ENCODE results near the gene LRBA.

Gene LRBA

DNA sequence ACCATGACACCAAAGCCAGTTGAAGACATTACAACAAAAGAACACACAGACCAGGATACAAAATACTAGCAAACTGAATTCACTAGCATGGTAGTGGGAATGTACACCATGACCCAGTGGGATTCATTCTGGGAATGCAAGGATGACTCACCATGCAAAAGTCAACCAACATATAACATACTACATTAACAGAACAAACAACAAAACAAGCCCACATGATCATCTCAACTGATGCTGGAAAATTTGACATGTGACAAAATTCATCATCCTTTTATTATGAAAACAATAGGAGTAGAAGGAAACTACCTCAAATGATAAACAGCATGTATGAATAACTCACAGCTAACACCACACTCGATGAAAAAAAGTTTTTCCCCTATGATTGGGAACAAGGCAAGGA is 746.6 kb downstream of the LRBA start:
- Mint-ChIP-seq H3K4me3 (no peak overlapping the region), H3K4me1 (ENCODE audit: low read depth) (no peaks in the 10 kb centered on the region), H3K27ac (no peak overlapping the region), H3K9me3 (no peaks in the 10 kb centered on the region), H3K27me3 (ENCODE audit: low read depth) (no peaks in the 10 kb centered on the region), H3K36me3 (ENCODE audit: low read depth) (peaks cover 7% of the 10 kb centered on the region)

DNA sequence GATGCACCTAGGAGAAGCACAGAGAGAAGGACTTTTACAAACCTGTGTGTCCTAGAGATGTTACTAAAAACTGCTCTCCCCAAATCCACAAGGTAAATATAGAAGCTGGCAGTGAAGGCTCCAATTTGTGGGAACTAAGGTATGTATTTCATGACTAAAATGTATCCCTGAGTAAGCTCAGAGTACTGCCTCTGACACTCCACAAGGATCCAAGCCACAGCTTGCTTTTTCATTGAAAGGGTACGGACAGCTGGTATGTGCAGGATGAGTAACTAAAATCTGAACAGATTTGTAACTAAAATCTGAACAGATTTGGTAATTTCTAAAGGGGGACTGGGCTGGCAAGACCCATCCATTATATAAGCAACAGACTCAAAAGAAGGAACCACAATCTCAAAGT is 749.3 kb downstream of the LRBA start:
- no peaks in the 10 kb centered on the region for H3K4me1 Mint-ChIP-seq (ENCODE audit: low read depth)
- H3K4me3 Mint-ChIP-seq, result no peak overlapping the region
- H3K27ac Mint-ChIP-seq, result no peak overlapping the region
- no peaks in the 10 kb centered on the region for H3K9me3 Mint-ChIP-seq
- H3K36me3 Mint-ChIP-seq (ENCODE audit: low read depth), result peaks cover 3% of the 10 kb centered on the region
- H3K27me3 Mint-ChIP-seq (ENCODE audit: low read depth), result no peaks in the 10 kb centered on the region

DNA sequence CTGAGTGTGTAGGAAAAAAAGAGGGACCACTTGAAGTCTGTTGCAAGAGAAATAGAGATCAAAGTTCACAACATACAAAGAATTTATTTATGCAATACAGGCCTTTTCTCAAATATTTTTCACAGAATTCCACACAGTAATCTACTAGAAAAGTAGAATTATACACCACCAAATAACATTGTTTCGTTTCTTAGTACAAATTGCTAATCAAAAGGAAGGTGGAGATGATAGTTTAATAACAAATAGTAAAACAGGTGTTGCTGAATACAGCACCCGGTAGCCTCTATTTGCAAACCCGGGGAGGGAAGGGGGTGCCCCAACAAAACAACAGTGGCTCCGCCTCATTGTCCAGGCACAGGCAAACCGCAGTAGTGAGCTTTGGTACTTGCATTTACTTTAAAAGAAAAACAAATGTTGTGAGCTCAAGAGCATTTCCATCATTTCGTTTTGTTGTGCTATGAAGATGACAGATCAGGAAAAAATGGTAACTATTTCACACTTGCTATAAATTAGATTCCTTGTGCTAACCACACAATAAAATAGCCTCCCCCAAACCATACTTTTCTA is 750.4 kb downstream of the LRBA start:
- H3K27me3 Mint-ChIP-seq (ENCODE audit: low read depth), result no peaks in the 10 kb centered on the region
- no peaks in the 10 kb centered on the region for H3K9me3 Mint-ChIP-seq
- no peak overlapping the region for H3K27ac Mint-ChIP-seq
- H3K4me1 Mint-ChIP-seq (ENCODE audit: low read depth), result no peaks in the 10 kb centered on the region
- H3K4me3 Mint-ChIP-seq, result no peak overlapping the region
- H3K36me3 Mint-ChIP-seq (ENCODE audit: low read depth), result no peaks in the 10 kb centered on the region

DNA sequence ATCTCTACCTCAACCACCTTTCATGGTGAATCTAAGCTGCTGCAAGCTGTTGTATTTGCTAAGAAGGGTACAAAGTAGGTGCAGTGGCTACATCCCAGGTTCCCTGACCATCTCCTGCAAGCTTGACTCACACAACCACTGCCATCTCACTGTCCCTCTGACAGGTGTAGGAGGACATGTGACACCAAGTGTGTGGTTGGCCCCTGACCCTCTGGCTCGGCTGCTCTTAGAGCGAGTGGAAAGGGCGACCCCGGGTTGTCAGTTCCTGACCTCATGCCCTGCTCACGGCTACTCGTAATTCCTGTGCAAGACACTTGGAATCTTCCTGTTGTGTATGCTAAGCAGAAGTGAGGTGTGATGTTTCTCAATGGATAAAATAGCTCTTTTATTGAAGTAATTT is 752.5 kb downstream of the LRBA start:
- H3K27ac Mint-ChIP-seq, result no peak overlapping the region
- no peaks in the 10 kb centered on the region for H3K4me1 Mint-ChIP-seq (ENCODE audit: low read depth)
- H3K36me3 Mint-ChIP-seq (ENCODE audit: low read depth), result no peaks in the 10 kb centered on the region
- H3K27me3 Mint-ChIP-seq (ENCODE audit: low read depth), result no peaks in the 10 kb centered on the region
- H3K9me3 Mint-ChIP-seq, result no peaks in the 10 kb centered on the region
- no peak overlapping the region for H3K4me3 Mint-ChIP-seq

DNA sequence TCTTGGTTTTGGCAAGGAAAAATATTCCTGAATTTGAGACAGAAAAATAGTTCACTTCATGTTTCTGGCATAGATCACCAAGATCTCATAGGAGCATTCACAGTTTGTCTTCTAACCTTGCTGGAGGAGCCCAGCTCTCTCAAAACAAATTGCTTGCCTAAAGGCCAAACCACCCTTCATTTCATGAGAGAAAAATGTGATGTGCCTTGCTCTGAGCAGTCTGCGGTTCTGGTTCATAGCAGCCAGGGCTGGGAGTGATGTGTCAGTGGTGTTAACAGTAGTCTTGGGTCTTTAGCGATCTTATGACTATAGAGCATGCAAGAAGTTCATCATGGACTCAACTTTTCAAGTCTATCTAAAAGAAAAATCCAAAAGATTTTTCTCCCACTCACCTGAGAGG is 753.5 kb downstream of the LRBA start:
- H3K36me3 Mint-ChIP-seq (ENCODE audit: low read depth), result no peaks in the 10 kb centered on the region
- no peaks in the 10 kb centered on the region for H3K27me3 Mint-ChIP-seq (ENCODE audit: low read depth)
- no peaks in the 10 kb centered on the region for H3K9me3 Mint-ChIP-seq
- no peaks in the 10 kb centered on the region for H3K4me1 Mint-ChIP-seq (ENCODE audit: low read depth)
- no peak overlapping the region for H3K4me3 Mint-ChIP-seq
- H3K27ac Mint-ChIP-seq, result no peak overlapping the region

DNA sequence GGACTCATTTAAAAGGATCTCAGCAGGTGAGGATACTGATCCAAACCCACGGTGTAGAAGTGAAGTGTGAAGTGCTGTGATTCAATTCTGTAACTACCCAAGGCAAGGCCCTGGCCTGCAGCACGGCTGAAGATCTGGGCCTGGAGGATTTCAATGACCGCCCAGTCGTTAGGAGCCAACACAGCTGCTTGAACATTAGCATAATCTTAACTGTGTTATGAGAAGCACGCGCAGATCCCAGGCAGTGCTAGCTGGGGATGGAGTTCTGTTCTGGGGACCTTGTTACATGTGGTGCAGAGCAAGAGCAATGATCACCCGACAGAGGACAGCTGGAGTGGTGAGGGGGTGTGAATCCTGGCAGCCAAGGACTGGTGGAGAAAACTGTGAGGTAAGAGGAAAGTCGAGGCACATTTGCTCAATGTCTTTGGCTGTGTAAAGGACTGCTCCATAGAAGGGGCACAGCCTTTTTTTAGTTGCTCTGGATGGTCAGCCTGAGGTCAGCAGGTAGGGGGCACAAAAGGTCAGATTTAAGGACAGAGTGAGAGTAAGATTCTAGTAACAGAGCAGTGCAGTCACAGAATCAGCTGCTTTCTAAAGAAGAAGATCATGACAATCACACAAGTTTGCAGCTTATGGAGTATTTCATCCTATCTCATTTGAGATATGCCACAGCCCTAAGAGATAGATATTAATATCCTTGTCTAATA is 755.1 kb downstream of the LRBA start:
- H3K4me3 Mint-ChIP-seq, result no peak overlapping the region
- no peaks in the 10 kb centered on the region for H3K9me3 Mint-ChIP-seq
- H3K27ac Mint-ChIP-seq, result peak overlapping the region; percentile 11
- no peaks in the 10 kb centered on the region for H3K4me1 Mint-ChIP-seq (ENCODE audit: low read depth)
- H3K36me3 Mint-ChIP-seq (ENCODE audit: low read depth), result no peaks in the 10 kb centered on the region
- no peaks in the 10 kb centered on the region for H3K27me3 Mint-ChIP-seq (ENCODE audit: low read depth)

DNA sequence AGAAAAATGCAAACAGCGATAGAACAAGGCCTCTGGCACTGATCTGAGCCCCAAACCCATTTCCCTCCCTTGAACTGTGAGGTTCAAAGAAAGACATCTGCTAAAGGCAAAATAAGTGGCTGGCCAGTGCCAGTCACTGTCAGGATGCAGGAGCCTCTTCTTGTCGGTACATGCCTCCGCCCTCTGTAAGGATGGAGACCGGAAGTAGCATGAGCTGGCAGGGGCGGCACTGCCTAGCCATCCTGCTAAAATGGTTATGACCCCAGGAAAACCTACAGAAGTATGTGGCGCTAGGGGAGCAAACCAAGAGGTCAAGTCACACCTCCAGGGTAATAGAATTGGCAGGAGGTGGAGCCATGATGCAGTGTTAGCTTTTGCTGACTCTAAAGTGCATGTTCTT is 756.5 kb downstream of the LRBA start:
- no peak overlapping the region for H3K4me3 Mint-ChIP-seq
- no peaks in the 10 kb centered on the region for H3K36me3 Mint-ChIP-seq (ENCODE audit: low read depth)
- H3K9me3 Mint-ChIP-seq, result no peaks in the 10 kb centered on the region
- no peak overlapping the region for H3K27ac Mint-ChIP-seq
- H3K4me1 Mint-ChIP-seq (ENCODE audit: low read depth), result no peaks in the 10 kb centered on the region
- no peaks in the 10 kb centered on the region for H3K27me3 Mint-ChIP-seq (ENCODE audit: low read depth)

DNA sequence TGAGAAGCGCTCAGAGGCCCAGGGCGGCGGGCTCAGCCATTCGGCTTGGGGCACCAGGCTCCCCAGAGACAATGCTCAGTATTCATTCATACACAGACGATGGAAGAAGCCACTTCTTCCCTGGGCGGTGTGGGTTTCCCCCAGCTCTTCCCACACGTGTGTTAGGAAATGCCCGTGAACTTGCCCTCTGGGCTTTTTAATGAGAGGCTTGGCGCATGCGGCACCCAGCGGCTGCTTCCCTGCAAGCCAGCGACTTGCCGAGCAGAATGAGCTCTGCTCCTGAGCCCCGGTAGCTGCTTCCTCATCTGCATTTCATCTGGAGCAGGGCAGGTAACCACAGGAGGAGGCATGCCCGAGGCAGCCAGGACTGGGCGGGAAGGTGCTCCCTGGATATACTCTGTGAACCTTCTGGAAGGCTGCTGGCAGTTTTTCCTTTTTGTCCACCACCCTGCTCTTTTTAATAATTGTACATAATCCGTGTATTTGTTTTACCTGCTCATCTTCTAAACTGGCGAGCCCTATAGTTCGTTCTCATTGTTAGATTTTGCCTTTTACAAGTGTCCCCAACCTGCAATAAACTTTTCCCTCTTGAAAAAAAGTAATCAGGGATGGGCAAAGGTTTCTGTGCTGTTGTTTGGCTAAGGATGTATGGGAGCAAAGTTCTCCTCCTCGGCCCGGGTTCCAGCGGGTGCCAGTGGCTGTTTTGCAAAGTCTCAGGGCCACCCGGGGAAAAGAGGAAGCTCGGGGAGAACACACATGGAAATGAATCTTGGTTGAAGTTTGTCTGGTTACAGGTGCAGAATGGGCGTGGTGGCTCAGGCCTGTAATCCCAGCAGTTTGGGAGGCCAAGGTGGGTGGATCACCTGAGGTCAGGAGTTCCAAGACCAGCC is 758.0 kb downstream of the LRBA start:
- H3K4me3 Mint-ChIP-seq, result no peak overlapping the region
- H3K4me1 Mint-ChIP-seq (ENCODE audit: low read depth), result no peaks in the 10 kb centered on the region
- H3K27me3 Mint-ChIP-seq (ENCODE audit: low read depth), result no peaks in the 10 kb centered on the region
- no peak overlapping the region for H3K27ac Mint-ChIP-seq
- H3K9me3 Mint-ChIP-seq, result no peaks in the 10 kb centered on the region
- no peaks in the 10 kb centered on the region for H3K36me3 Mint-ChIP-seq (ENCODE audit: low read depth)

DNA sequence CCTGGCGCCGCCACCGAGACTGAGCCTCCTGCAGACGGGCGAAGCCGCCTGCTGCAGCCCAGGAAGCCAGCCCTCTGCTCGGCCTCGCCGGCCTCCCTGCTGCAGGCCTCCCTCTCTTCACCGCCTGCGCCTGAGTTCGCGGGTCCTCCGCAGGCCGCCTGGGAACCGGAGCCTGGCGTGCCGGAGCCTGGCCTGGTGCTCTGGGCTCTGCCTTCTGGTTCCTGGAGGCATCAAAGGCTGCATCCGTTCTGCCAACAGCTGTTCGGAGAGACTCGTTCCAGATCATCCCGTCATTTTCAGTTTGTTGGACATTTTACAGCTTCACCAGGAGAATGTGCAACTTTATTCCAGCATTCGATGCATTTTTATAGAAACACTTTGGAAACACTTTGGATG is 758.9 kb downstream of the LRBA start:
- Mint-ChIP-seq H3K27ac (no peak overlapping the region), H3K9me3 (no peaks in the 10 kb centered on the region), H3K36me3 (ENCODE audit: low read depth) (no peaks in the 10 kb centered on the region), H3K4me3 (no peak overlapping the region), H3K4me1 (ENCODE audit: low read depth) (no peaks in the 10 kb centered on the region), H3K27me3 (ENCODE audit: low read depth) (no peaks in the 10 kb centered on the region)

DNA sequence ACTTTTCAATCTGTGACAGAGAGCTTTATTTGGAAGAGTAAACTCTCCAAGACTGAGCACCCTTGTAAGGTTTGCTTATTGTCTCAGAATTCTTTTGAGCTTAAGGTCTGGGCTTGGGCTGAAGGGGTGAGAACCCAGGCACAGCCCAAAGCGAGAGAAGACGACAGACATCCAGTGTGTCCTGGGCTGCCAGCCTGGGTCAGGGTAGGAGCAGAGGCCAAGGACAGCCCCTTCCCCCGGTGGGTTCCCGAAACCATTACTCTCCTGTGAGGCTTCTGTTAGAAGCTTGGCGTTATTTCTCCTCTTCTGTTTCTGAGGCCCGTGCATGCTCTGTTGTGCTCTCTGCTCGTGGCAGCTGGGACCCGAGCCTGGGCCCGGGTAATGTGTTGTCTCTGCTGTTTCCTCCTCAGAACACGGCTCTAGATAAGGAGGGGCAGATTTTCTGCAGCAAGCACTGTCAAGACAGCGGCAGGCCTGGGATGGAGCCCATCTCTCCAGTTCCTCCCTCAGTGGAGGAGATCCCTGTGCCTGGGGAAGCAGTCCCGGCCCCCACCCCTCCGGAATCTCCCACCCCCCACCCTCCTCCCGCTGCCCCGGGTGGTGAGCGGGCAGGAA is 759.4 kb downstream of the LRBA start:
- Mint-ChIP-seq H3K9me3 (no peaks in the 10 kb centered on the region), H3K27ac (no peak overlapping the region), H3K4me3 (no peak overlapping the region)

DNA sequence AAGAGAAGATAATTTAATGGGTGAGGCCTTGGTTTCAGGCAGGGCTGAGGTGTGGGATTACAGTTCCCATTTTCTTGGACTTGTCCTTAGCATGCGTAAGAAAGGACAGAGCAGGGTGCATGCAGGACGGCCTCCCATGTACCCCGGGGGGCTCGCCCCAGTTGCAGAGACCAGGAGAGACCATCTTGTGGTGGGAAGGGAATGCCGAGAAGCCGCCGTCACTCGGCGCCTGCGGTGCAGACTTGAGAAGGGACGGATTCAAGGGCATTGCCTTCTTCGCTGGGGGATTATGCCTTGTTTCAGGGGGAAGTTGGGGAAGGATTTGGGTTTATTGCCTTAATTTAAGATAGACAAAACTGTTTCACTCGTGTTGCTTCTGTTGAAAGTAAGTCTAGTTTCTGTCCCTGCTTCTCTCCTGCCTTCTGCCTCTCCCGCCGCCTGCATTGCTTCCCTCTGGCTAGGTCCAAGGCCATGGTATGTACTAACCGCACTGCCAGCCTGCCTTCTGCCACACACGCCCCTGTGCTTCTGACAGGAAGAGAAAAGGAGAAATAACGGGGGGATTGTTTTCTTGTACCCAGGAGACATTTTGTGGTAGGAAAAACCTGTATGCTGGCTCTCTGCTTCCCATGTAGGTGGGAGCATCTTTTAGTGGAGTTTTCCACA is 761.0 kb downstream of the LRBA start:
- Mint-ChIP-seq H3K9me3 (no peaks in the 10 kb centered on the region), H3K4me3 (no peak overlapping the region)

More for the DNA sequence above, 759.4 kb downstream of the LRBA start:
- no peaks in the 10 kb centered on the region for H3K27me3 Mint-ChIP-seq (ENCODE audit: low read depth)
- H3K4me1 Mint-ChIP-seq (ENCODE audit: low read depth), result no peaks in the 10 kb centered on the region
- H3K36me3 Mint-ChIP-seq (ENCODE audit: low read depth), result no peaks in the 10 kb centered on the region

DNA sequence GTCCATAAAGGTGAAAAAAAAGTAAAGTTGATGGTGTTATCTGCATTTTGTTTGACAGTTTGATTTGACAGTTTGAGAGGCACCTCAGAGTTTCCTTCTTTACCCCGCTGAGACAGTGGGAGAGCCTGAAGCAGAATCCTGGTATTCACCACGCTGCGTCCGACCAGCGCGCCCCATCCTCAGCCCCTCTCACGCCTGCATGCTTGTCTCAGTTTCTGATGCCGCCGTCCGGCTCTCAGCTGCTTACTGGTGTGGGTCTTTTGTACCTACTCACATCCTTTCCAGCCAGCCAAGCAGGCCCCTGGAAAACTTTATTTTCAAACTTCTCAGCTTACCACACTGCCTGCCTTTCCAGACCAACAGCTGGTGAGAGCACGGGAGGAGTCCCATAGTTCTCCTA is 761.7 kb downstream of the LRBA start:
- Mint-ChIP-seq H3K9me3 (no peaks in the 10 kb centered on the region), H3K27me3 (ENCODE audit: low read depth) (no peaks in the 10 kb centered on the region), H3K4me1 (ENCODE audit: low read depth) (no peaks in the 10 kb centered on the region), H3K4me3 (no peak overlapping the region), H3K27ac (no peak overlapping the region), H3K36me3 (ENCODE audit: low read depth) (no peaks in the 10 kb centered on the region)

More for the DNA sequence above, 761.0 kb downstream of the LRBA start:
- no peaks in the 10 kb centered on the region for H3K27me3 Mint-ChIP-seq (ENCODE audit: low read depth)
- no peaks in the 10 kb centered on the region for H3K36me3 Mint-ChIP-seq (ENCODE audit: low read depth)
- H3K4me1 Mint-ChIP-seq (ENCODE audit: low read depth), result no peaks in the 10 kb centered on the region
- no peak overlapping the region for H3K27ac Mint-ChIP-seq

DNA sequence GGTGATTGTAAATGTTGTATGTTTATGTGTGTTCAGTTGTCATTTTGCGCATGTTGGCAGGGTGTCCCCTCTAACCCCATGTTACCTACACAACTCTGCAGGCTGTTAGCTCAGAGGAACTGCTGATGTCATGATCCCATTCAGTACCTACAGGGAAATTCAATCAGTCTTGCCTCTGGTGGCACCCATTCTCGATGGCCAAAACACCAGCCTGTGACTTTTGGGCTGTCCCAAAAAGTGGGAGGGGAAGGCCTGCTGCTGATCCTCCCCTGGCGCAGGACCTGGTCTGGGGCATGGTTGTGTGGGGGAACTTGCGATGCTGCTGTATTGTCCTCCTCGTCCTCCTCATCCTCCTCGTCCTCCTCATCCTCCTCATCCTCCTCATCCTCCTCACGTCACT is 762.3 kb downstream of the LRBA start:
- no peaks in the 10 kb centered on the region for H3K9me3 Mint-ChIP-seq
- H3K27me3 Mint-ChIP-seq (ENCODE audit: low read depth), result no peaks in the 10 kb centered on the region
- no peak overlapping the region for H3K27ac Mint-ChIP-seq
- no peaks in the 10 kb centered on the region for H3K4me1 Mint-ChIP-seq (ENCODE audit: low read depth)
- no peak overlapping the region for H3K4me3 Mint-ChIP-seq
- H3K36me3 Mint-ChIP-seq (ENCODE audit: low read depth), result no peaks in the 10 kb centered on the region

DNA sequence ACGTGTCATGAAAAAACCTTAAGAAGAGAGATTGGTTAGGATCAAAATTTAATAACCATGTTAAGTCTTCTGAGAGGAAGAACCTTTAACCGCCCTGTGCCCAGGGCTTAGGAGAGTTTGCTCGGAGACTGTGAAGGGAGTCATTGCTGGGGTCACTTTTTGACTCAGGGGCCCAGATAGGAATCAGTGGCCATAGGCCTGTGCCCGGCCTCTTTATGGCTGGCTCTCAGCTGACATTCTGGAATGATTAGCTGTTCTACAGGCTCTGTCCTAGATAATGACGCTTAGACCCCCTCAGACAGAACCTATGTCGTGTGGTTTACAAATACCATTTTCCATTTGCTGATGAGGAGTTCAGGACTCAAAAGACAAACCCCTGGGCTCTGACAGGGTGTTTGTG is 762.8 kb downstream of the LRBA start:
- no peaks in the 10 kb centered on the region for H3K36me3 Mint-ChIP-seq (ENCODE audit: low read depth)
- H3K27me3 Mint-ChIP-seq (ENCODE audit: low read depth), result no peaks in the 10 kb centered on the region
- no peaks in the 10 kb centered on the region for H3K9me3 Mint-ChIP-seq
- no peaks in the 10 kb centered on the region for H3K4me1 Mint-ChIP-seq (ENCODE audit: low read depth)
- H3K27ac Mint-ChIP-seq, result no peak overlapping the region
- H3K4me3 Mint-ChIP-seq, result no peak overlapping the region

Measured in T-helper 1 cell treated with Interleukin-12 subunit alpha and Interleukin-12 subunit beta and Interleukin-4 antibody, amounts not matched to agents 30 μg/mL and 1 μg/mL, for 36 hours (primary cell).